GM12878 (cell line): ENCODE measurements around the gene PTCD1.

Experiments
- CTCF ChIP-seq, 3 experiments: IDR thresholded peaks in 2 of 3; conservative IDR thresholded peaks in 1 of 3; 2 replicates each; pipeline ENCODE4 v1.5.1; 2011; ENCODE audit warnings: low read depth in 3 of 3, low read length in 3 of 3, mild to moderate bottlenecking in 3 of 3, control low read depth in 2 of 3, moderate library complexity in 2 of 3, inconsistent platforms in 1 of 3, mixed read lengths in 1 of 3; ENCODE audit not compliant: control insufficient read depth in 2 of 3, insufficient read depth in 1 of 3; ENCODE audit errors: extremely low read depth in 1 of 3
- FOXM1 ChIP-seq: IDR thresholded peaks from 2 replicates; pipeline ENCODE4 v1.6.1; 2012; ENCODE audit warnings: low read depth, mild to moderate bottlenecking, inconsistent platforms, low read length, moderate library complexity
- POLR2AphosphoS5 ChIP-seq: IDR thresholded peaks from 2 replicates; pipeline ENCODE4 v1.6.1; 2011; ENCODE audit warnings: mild to moderate bottlenecking, low read length, inconsistent platforms
- ZNF207 ChIP-seq: fragments of 450-650 bp; IDR thresholded peaks from 2 replicates; pipeline ENCODE4 v1.6.1; 2014; ENCODE audit warnings: antibody characterized with exemption, mild to moderate bottlenecking, borderline replicate concordance

GRCh38 chr7:99383203-99383602 is 55.4 kb downstream of the PTCD1 start:
- TF ChIP-seq CTCF (IDR thresholded peaks at IDR 0.05 in 2 of 3, conservative IDR thresholded peaks at IDR 0.05 in 1 of 3; ENCODE audit: control insufficient read depth in 2 of 3, extremely low read depth in 1 of 3, insufficient read depth in 1 of 3, low read depth in 3 of 3, low read length in 3 of 3) (no peak), ZNF207 (no peak), FOXM1 (no peak), POLR2AphosphoS5 (no peak)
